CD1c-positive myeloid dendritic cell (primary cell): Measurements from ENCODE around the gene IFT122.
"Not testable (repeated sequence)": the region's sequence is repeated elsewhere in the genome, so short reads cannot be mapped to it uniquely, and the experiment has no call there.

Experiments
- DNase-seq: peaks from one replicate; pipeline ENCODE4 v3.0.0-alpha.2; 2016; ENCODE audit errors: extremely low spot score

The IFT122 gene

DNA sequence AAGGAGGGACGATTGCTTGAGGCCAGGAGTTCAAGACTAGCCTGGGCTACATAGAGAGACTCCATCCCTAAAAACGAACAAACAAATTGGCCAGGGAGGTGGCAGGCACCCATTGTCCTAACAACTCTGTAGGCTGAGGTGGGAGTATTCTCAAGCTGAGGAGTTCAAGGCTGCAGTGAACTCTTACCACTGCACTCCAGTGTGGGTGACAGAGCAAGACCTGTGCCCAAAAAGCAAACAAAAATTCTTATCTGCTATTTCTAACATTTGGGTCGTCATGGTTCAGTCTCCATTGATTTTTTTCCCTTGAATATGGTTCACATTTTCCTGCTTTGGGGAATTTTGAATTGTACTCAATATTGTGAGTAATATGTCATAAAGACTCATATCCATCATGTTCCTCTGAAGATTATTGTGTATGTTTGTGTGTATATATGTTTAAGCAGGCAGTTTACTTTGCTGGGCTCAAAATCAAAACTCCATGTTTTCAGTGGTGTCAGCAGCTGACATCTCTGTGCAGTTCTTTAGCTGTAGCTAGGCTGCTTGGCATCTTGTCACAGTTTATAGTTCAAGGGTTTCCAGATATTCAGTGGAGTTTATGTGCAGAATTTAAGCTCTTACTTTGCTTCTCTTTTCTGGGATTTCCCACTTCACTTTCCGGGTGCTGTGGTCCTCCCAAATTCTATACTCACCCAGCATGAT is 33.2 kb downstream of the IFT122 start:
- no peak for DNase-seq

DNA sequence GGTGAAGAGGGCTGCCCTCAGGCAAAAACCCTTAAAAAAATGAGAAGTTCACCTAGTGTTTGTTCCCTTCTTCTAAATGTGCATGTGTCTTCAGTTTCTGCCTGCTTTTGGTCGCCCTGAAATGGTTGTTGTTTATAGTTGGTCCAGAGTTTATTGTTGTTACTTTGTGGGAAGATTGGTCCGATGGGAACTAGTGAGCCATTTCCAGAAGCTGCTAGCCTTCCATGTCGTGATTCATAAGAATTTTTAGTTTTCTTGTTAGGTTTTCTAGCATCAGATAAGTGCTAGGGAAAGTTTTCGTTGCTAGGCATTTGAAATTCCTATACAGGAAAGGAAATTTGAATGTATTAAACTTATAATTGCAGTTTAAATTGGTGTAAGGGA is 33.7 kb downstream of the IFT122 start:
- no peak for DNase-seq

DNA sequence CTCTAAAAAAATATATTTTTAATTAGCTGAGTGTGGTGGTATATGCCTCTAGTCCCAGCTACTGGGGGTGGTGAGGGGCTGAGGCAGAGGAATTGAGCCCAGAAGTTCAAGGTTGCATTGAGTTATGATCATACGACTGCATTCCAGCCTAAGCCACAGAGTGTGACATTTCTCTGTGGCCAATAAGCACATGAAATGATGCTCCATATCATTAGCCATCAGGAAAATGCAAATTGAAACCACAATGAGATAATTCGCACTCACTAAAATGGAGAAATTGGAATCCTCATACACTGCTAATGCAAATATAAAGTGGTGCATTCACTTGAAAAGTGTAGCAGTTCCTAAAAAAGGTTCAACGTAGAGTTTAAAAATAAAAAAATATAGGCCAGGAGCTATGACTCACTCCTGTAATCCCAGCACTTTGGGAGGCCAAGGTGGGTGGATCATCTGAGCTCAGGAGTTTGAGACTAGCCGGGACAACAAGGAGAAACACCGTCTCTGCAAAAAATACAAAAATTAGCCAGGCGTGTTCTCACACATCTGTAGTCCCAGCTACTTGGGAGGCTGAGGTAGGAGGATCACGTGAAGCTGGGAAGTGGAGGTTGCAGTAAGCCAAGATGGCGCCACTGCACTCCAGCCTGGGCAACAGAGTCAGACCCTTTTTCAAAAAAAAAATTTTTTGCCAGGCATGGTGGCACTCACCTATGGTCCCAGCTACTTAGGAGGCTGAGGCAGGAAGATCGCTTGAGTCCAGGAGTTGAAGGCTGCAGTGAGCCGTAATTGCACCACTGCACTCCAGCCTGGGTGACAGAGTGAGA is 35.2 kb downstream of the IFT122 start:
- DNase-seq: no peak

DNA sequence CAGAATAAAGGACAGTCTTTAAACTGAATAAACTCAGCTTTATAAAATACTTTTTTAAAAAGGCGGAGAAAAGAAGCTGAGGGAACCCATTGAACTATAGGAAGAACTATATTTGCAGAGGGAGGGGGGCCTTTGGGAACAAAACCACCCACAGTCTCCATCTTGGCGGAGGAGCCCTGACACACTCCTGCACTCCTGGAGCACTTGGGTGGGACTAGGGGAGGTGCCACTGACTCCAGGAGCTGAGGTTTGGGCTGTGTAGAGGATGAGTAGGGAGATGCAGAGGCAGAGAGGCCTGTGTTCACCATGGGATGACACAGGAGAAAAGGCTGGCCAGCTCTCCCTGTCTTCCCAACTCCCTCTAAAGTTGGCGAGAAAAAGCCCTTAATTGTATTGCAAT is 35.8 kb downstream of the IFT122 start:
- DNase-seq: no peak

DNA sequence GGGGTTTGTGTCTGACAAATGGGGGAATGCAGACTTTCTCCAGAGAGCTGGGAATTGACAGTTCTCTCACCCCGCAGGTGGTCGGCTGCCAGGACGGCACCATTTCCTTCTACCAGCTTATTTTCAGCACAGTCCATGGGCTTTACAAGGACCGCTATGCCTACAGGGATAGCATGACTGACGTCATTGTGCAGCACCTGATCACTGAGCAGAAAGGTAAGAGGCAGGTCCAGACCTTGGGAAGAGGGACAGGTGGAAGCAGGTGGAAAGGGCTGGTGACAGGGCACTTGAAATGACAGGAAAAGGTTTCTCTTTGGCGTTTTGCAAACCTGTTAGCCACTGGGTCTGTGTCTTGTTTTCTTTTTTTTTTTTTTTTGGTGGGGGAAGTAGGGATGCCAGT is 36.6 kb downstream of the IFT122 start:
- DNase-seq: no peak

DNA sequence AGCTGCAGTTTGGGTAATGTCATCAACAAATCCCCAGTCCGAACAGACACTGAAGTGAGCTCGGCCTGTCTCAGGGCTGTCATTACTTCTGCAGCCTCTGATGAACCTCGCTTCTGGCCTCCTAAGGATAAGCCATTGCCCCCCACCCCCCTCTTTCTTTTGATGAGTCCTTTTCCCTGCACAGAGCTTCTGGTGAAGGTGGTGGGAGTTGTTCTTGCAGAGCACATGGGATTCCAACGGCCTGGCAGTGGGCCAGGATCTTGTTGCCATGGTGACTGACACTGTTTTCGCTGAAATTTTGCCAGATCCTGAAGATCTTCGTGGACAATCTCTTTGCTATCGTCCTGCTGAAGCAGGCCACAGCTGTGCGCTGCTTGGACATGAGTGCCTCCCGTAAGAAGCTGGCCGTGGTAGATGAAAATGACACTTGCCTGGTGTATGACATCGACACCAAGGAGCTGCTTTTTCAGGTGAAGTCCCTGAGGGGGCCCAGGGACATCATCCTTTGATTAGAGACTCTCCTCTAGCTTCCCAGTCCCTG is 41.3 kb downstream of the IFT122 start:
- not testable (repeated sequence) for DNase-seq

- peak; percentile 5 for DNase-seq
Observed at GRCh38 chr3:129481766-129482332, 41.8 kb downstream of the IFT122 start.

GRCh38 chr3:129482721-129483120 is 42.7 kb downstream of the IFT122 start:
- DNase-seq: no peak

- no peak for DNase-seq
Observed at GRCh38 chr3:129483870-129484269, 43.8 kb downstream of the IFT122 start.

- DNase-seq: not testable (repeated sequence)
Observed at GRCh38 chr3:129485146-129485545, 45.1 kb downstream of the IFT122 start.

DNA sequence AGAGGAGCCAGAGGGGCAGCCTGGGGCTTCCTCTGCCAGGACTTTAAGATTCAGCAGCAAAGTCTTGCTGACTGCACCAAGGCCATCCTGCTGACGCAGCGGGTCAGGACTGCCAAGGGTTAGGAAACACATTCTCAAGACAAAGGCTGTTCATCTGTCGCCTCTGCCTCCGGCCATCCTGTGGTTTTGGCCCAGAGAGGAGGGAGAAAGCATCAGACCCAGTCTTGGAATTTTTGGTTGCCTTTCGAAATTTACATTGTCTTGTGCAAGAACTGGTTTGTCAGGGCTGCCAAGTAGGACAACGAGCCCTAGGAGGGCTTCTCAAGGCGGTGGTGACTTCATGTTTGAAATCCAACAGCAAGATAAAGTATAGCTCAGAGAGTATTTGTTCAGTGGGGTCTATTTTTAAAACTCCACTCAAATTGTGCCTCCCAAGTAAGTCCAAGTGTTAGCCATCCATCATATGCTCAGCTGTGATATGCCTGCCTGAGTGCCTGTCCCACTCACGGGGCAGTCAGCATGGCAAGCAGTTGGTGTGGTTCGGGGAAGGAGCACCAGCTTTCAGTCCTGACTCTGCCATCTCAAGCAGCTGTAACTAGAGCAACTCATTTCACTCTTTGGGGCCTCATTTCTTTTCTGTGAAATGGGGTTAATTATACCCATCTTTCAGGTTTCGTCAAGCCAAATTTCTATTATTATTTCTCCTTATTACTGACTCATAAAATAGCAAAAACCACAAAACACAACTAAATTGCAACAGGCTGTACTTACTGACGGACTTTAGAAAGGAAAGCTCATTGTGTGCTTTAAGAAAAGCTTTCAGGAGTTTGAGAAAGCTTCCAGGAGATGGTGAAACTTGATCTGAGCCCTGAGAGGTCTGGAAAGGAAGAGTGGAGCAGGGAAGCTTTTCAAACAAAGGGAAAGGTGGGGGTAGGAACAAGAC is 46.0 kb downstream of the IFT122 start:
- DNase-seq: peak; percentile 36

GRCh38 chr3:129486664-129487035 is 46.6 kb downstream of the IFT122 start:
- DNase-seq: no peak

GRCh38 chr3:129487183-129487867 is 47.3 kb downstream of the IFT122 start:
- DNase-seq: no peak

DNA sequence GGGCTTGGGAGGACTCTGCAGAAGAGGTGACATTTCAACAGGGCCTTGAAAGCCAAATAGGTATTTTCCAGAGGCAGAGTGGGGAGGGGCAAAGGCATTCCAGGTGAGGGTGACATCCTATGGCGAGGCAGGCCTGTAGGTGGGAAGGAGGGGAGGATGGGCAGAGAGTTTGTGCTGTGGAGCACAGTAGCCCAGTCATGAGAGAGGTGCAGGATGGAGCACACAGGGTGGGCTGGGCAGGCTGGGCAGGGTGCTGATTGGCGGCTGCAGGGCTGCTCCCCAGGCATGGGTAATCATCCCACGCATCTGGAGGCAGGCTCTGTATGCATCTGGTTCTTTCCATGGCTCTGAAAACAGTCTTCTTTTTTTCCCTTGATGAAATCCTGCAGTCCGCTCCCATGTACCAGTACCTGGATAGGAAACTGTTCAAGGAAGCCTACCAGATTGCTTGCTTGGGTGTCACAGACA is 47.9 kb downstream of the IFT122 start:
- not testable (repeated sequence) for DNase-seq

GRCh38 chr3:129489258-129489657 is 49.2 kb downstream of the IFT122 start:
- peak; percentile 60 for DNase-seq

- DNase-seq: peak; percentile 94
Observed at GRCh38 chr3:129490273-129490675, 50.2 kb downstream of the IFT122 start.

DNA sequence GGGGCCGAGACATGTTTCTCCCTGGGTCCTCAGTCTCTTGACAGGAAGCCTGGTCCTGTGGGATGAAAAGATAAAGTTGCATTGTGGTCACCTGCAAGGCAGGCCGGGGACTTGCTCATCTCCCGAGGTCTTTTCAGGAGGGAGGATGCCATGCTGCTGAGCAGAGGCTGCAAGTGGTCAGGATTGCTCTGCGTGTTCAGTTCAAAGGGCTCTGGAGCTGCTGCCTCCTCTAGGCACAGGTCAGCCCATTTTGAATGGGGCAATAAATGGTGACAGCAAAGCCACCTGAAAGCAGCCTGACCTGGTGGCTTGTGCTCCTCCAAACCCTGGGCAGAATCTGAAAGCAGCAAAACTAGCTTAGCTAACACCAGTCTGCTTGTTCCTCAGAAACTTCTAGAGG is 51.1 kb downstream of the IFT122 start:
- DNase-seq: not testable (repeated sequence)

- DNase-seq: peak; percentile 64
Observed at GRCh38 chr3:129491794-129492193, 51.8 kb downstream of the IFT122 start.

DNA sequence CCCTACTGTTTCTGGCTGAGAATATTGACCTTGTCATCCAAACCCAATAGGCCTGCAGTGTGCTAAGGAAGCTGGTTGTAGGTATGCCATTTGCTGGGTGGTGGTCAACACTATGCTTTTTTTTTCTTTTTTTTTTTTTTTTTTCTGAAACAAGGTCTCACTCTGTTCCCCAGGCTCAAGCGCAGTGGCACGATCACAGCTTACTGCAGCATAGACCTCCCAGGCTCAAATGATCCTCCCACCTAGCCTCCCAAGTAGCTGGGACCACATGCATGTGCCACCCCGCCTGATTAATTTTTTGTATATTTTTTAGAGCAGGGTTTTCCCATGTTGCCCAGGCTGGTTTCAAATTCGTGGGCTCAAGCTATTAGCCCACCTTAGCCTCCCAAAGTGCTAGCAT is 52.7 kb downstream of the IFT122 start:
- DNase-seq: no peak

DNA sequence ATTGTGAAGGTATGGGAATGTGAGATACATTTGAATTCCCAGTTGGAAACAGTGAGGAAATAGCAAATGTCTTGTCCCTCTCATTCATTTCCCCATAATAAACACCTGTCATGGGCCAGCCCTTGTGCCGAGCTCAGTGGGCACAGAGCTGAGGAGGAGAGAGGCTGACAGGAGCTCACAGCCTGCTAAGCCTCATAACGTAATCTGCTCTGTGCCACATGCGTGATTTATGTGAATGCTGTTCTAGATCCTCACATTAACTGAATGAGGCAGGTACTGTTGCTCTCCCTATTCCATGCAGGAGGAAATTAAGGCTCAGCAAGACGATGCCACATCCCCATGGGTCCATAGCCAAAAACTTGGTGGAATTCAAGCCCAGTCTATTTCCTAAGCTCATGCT is 53.2 kb downstream of the IFT122 start:
- DNase-seq: no peak

DNA sequence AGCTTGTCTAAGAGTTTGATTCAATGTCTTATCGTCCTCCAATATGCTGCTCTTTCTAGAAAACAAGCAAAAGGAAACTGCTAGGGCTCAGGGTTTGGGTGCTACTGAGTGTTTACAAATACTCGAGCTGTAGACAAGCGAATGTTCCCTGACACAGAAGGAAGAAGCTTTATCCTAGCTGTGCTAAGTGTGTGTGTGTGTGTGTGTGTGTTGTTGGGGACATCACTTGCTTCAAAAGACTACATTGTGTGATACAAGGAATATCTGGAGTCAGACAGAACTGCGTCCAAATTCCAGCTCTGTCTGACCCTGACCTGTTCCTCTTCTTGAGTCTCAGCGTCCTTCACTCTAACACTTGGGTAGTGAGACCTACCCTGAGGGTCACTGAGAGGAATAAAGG is 54.5 kb downstream of the IFT122 start:
- not testable (repeated sequence) for DNase-seq
